GM12801 (cell line): ENCODE measurements around the gene PTPRD.

ENCODE experiments used
- TF ChIP-seq, protein P1 (sequence below): IDR thresholded peaks from one replicate; pipeline ENCODE4 v1.5.1; 2011; ENCODE audit warnings: control low read depth; ENCODE audit not compliant: insufficient read length; ENCODE audit errors: extremely low read depth

PTPRD gene

DNA sequence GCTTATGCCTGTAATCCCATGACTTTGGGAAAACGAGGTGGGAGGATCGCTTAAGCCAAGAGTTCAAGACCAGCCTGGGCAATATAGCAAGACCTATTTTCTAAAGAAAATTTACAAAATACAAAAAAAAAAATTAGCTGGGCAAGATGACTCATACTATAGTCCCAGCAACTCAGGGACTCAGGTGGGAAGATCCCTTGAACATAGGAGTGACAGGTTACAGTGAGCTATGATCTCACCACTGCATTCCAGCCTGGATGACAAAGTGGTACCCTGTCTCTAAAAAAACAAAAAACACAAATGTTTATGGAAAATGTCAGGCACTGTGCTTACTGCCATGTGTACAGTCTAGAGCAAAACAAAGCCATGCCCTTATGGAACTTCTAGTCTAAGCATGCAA lies 1989.9 kb downstream of the PTPRD start:
- TF ChIP-seq, protein P1, sequence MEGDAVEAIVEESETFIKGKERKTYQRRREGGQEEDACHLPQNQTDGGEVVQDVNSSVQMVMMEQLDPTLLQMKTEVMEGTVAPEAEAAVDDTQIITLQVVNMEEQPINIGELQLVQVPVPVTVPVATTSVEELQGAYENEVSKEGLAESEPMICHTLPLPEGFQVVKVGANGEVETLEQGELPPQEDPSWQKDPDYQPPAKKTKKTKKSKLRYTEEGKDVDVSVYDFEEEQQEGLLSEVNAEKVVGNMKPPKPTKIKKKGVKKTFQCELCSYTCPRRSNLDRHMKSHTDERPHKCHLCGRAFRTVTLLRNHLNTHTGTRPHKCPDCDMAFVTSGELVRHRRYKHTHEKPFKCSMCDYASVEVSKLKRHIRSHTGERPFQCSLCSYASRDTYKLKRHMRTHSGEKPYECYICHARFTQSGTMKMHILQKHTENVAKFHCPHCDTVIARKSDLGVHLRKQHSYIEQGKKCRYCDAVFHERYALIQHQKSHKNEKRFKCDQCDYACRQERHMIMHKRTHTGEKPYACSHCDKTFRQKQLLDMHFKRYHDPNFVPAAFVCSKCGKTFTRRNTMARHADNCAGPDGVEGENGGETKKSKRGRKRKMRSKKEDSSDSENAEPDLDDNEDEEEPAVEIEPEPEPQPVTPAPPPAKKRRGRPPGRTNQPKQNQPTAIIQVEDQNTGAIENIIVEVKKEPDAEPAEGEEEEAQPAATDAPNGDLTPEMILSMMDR, result no peak

DNA sequence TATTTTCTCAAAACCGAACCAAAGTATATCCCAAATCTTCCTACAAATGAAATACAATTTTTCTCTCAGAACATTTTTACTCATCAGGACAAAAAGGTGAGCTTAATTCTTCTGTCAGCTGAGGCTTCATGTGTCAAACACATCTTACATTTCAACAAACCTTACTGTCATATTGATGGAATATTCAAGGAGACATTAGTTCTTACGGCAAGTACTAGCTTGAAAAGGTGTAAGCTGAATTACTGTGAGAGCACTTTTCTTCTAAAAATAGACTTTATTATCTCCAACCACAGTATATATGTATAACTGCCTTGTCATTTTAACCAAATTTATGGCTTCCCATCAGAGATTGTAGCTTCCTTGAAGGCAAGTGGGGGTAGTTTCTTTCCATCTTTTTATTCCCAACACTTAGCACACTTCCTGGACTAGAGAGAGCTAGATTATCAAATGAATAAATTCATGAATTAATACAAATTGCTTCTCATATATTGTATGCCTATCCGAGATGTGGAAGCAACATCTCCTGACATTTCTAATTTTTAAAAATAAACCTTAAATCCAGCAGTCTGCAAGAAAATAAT lies 1990.5 kb downstream of the PTPRD start:
- TF ChIP-seq, protein P1, result no peak

DNA sequence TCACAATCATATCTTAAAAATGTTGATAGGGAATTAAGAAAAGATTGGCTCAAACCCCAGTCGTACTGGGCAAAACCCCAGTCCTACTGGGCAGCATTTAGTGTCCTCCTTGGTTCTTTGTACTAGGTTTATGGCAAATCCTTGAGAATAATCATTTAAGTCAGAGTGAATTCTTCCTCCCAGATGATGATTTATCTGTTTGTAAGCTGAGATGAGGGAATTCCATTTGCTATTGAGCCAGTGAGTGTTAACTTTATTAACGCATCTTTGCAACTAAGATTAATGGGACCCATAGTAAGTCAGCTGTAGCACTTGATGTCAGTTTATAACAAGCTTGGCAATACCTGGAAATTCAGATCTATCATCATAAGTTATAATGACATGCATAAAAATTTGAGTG lies 1991.4 kb downstream of the PTPRD start:
- TF ChIP-seq, protein P1, result no peak

DNA sequence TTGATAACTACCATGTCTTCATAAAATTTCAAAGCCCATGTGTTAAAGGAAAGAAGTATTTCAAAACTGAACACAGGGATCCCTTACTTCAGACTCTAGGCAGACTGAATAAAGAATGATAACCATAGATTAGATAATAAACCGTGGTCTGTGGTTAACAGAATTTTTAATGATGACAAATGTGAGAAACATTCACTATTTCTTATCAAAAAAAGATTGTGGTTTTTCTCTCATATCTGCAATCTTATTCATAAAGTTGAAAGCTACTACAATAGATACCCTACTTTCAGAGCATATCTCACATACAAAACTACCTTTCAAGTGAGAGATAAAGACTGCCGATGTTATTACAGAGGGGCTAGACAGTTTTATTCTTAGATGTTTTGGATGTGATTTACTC lies 1996.4 kb downstream of the PTPRD start:
- TF ChIP-seq, protein P1, result no peak

DNA sequence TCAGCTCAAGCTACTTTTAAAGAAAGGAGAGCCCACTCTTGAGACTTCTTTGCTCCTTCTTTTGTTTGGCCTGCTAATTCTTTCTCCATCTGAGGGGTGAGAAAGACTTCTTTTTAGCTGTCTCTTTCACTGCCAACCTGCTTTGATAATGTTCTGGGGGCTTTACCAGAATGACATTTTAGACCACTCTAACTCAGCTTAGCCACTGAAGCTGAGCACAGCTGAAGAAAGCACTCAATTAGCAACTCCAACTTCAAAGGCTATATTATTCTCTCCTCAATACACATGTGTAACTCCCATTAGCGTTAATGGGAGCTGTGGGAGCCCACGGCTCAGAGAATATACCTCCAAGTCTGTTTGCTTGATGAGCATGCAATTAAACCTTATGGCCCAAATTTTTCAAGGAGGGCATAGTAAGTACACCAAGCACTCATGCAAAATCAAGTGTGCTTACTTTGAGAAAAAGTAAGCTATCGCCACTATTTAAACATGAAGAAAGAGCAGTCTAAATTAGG lies 1997.8 kb downstream of the PTPRD start:
- TF ChIP-seq, protein P1, result no peak

DNA sequence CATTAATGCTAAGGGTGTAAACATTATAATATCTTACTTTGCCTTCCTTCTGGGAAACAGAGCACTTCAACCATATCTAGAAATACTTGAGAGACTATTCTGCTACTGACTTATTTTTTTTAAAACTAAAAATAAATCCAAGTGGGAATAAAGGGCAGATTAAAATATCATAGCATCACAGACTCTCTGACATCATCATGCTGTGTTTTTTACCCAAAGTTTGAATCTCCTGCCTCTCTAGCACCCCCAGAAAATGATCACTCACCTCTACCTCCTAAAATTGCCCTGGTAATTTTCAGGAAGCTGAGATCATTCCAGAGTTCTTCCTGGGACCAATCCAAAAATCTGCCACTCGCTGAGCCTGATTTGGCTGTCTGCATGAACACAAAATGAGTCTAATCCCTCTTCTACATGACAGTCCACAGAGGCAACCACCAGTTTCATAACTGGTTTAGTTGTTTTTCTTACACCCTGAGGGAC lies 1999.4 kb downstream of the PTPRD start:
- TF ChIP-seq, protein P1, result no peak

DNA sequence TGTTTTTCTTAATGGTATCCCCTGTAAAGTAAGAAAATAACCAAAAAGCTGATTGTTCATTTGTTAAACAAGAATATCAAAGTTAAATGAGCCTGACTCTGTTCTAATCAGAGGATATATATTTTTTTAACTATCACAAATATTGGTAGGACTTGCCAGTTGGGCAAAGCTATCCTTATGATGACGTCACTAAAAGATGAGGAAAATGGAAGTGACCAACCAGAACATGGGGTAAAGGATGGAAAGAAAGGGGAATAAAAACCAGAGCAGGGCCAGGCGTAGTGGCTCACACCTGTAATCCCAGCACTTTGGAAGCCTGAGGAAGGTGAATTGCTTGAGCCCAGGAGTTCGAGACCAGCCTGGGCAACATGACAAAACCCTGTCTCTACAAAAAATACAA lies 2001.6 kb downstream of the PTPRD start:
- TF ChIP-seq, protein P1, result no peak
